GM18520 (cell line): ENCODE measurements around the gene BACH2.
A peak's percentile ranks its signal among the peaks of the same experiment; 100 is the strongest.
"Not testable (repeated sequence)": the region's sequence is repeated elsewhere in the genome, so short reads cannot be mapped to it uniquely, and the experiment has no call there.

Experiments used
- ATAC-seq: cut with Tn5 transposase; IDR thresholded peaks from one replicate; pipeline ENCODE4 v1.9.1; 2021; ENCODE audit not compliant: unreplicated experiment

The BACH2 gene

GRCh38 chr6:90296341-90297114 lies at the start of gene BACH2:
Gene BACH2, minus strand, starts transcription at chr6:90296843. Its CDS starts 287,999 bp downstream, at chr6:90008844.
- ATAC-seq = peak; percentile 51

GRCh38 chr6:90343576-90343975 lies 46.9 kb upstream of the BACH2 start:
- no peak for ATAC-seq

- ATAC-seq = no peak
These were observed 41.8 kb upstream of the BACH2 start for GRCh38 chr6:90338409-90338808.

GRCh38 chr6:90336388-90336947 lies 39.8 kb upstream of the BACH2 start:
- ATAC-seq = no peak

- no peak for ATAC-seq
These were observed 37.3 kb upstream of the BACH2 start for GRCh38 chr6:90333928-90334327.

GRCh38 chr6:90332978-90333543 lies 36.4 kb upstream of the BACH2 start:
- not testable (repeated sequence) for ATAC-seq

GRCh38 chr6:90329386-90330077 lies 32.9 kb upstream of the BACH2 start:
- no peak for ATAC-seq

GRCh38 chr6:90328004-90328403 lies 31.4 kb upstream of the BACH2 start:
- no peak for ATAC-seq

- ATAC-seq = peak; percentile 53
These were observed 29.9 kb upstream of the BACH2 start for GRCh38 chr6:90326404-90327057.

GRCh38 chr6:90323706-90324105 lies 27.1 kb upstream of the BACH2 start:
- no peak for ATAC-seq

GRCh38 chr6:90322976-90323474 lies 26.4 kb upstream of the BACH2 start:
- ATAC-seq = no peak

- no peak for ATAC-seq
These were observed 23.5 kb upstream of the BACH2 start for GRCh38 chr6:90319979-90320685.

- ATAC-seq = no peak
These were observed 22.4 kb upstream of the BACH2 start for GRCh38 chr6:90319044-90319443.

GRCh38 chr6:90315986-90316385 lies 19.3 kb upstream of the BACH2 start:
- no peak for ATAC-seq

GRCh38 chr6:90315354-90315950 lies 18.8 kb upstream of the BACH2 start:
- no peak for ATAC-seq

GRCh38 chr6:90314514-90314913 lies 17.9 kb upstream of the BACH2 start:
- no peak for ATAC-seq

- ATAC-seq = no peak
These were observed 14.9 kb upstream of the BACH2 start for GRCh38 chr6:90311569-90311968.

GRCh38 chr6:90305800-90306448 lies 9.3 kb upstream of the BACH2 start:
- no peak for ATAC-seq

- ATAC-seq = peak; percentile 46
These were observed 7.7 kb upstream of the BACH2 start for GRCh38 chr6:90304308-90304707.

- no peak for ATAC-seq
These were observed 6.4 kb upstream of the BACH2 start for GRCh38 chr6:90303039-90303438.
